Measurements from ENCODE around the gene HSPB8. TPM values are rescaled to one million over a fixed set of nuclear protein-coding genes. Genes with fewer than 3 reads are reported as not detected.

Gene HSPB8
- total RNA-seq, 1 experiment from 2014 or later: 6.7 TPM

GRCh38 chr12:119206348-119207062 lies 27.8 kb downstream of the HSPB8 start:
- DNase-seq (ENCODE audit: low spot score) (no peak), ATAC-seq (peak; percentile 28)
- Mint-ChIP-seq H3K36me3 (no peaks in the 10 kb centered on the region), H3K9me3 (no peaks in the 10 kb centered on the region), H3K27ac (no peak overlapping the region), H3K4me3 (no peak overlapping the region), H3K27me3 (ENCODE audit: low read depth) (no peaks in the 10 kb centered on the region), H3K4me1 (peaks cover 65% of the 10 kb centered on the region)
- ChIA-PET POLR2A (no interaction called here), CTCF (interaction anchor here (0.8 to 2.8 kb wide), 6 partner anchors 29 to 206 kb away, joined by 3 to 7 read pairs (median 4); no protein-coding TSS in a partner anchor)
- TF ChIP-seq GRHL2 (CRISPR knock-in tag; IDR thresholded peaks at IDR 0.05; ENCODE audit: insufficient replicate concordance, severe bottlenecking) (no peak), NFYB (CRISPR knock-in tag; conservative IDR thresholded peaks at IDR 0.05; ENCODE audit: low read depth) (no peak)

GRCh38 chr12:119207063-119207560 lies 28.4 kb downstream of the HSPB8 start:
- ATAC-seq (no peak), DNase-seq (ENCODE audit: low spot score) (no peak)
- POLR2A ChIA-PET: no interaction called here
- no peak overlapping the region for H3K27ac Mint-ChIP-seq
- no peaks in the 10 kb centered on the region for H3K36me3 Mint-ChIP-seq
- CTCF ChIA-PET: interaction anchor here (0.8 to 2.8 kb wide), 7 partner anchors 28 to 206 kb away, joined by 3 to 7 read pairs (median 5); no protein-coding TSS in a partner anchor
- H3K9me3 Mint-ChIP-seq: no peaks in the 10 kb centered on the region
- no peak overlapping the region for H3K4me3 Mint-ChIP-seq
- H3K4me1 Mint-ChIP-seq: peaks cover 59% of the 10 kb centered on the region
- TF ChIP-seq TEAD4 (CRISPR knock-in tag; IDR thresholded peaks at IDR 0.05) (no peak), ZNF232 (CRISPR knock-in tag; IDR thresholded peaks at IDR 0.05) (no peak), SMAD4 (CRISPR knock-in tag; IDR thresholded peaks at IDR 0.05) (no peak), ZNF138 (CRISPR knock-in tag; conservative IDR thresholded peaks at IDR 0.05) (no peak)
- no peaks in the 10 kb centered on the region for H3K27me3 Mint-ChIP-seq (ENCODE audit: low read depth)

GRCh38 chr12:119208626-119209061 lies 29.9 kb downstream of the HSPB8 start:
- ChIA-PET CTCF (interaction anchor here (1.2 to 2.8 kb wide), 3 partner anchors 28 to 188 kb away, joined by 3 to 7 read pairs (median 6); no protein-coding TSS in a partner anchor), POLR2A (interaction anchor here (0.8 kb wide), 1 partner anchor 9 kb away, joined by 3 read pairs; no protein-coding TSS in a partner anchor)
- Mint-ChIP-seq H3K9me3 (no peaks in the 10 kb centered on the region), H3K27ac (no peak overlapping the region), H3K36me3 (no peaks in the 10 kb centered on the region), H3K4me3 (no peak overlapping the region), H3K27me3 (ENCODE audit: low read depth) (no peaks in the 10 kb centered on the region), H3K4me1 (peaks cover 47% of the 10 kb centered on the region)
- TF ChIP-seq PREB (CRISPR knock-in tag; IDR thresholded peaks at IDR 0.05; ENCODE audit: borderline replicate concordance): no peak
- TF ChIP-seq ZMAT4 (CRISPR knock-in tag; IDR thresholded peaks at IDR 0.05): no peak
- no peak for TF ChIP-seq GTF2I (CRISPR knock-in tag; conservative IDR thresholded peaks at IDR 0.05)
- no peak for TF ChIP-seq ZBTB43 (CRISPR knock-in tag; IDR thresholded peaks at IDR 0.05)
- TF ChIP-seq GABPB1 (CRISPR knock-in tag; IDR thresholded peaks at IDR 0.05): no peak
- no peak for TF ChIP-seq TEAD4 (CRISPR knock-in tag; IDR thresholded peaks at IDR 0.05)
- TF ChIP-seq ZNF671 (CRISPR knock-in tag; IDR thresholded peaks at IDR 0.05): no peak
- no peak for TF ChIP-seq GRHL2 (CRISPR knock-in tag; IDR thresholded peaks at IDR 0.05; ENCODE audit: insufficient replicate concordance, severe bottlenecking)
- peak; percentile 66 for ATAC-seq
- peak; percentile 31 for DNase-seq (ENCODE audit: low spot score)

- no peak for ATAC-seq
- CTCF ChIA-PET: interaction anchor here (0.5 to 1.5 kb wide), 2 partner anchors 56 to 172 kb away, joined by 3 read pairs; no protein-coding TSS in a partner anchor
- no peak for TF ChIP-seq ZNF416 (CRISPR knock-in tag; IDR thresholded peaks at IDR 0.05)
- no peak for TF ChIP-seq E2F4 (CRISPR knock-in tag; IDR thresholded peaks at IDR 0.05; ENCODE audit: borderline replicate concordance, low read depth)
- TF ChIP-seq PRRX2 (CRISPR knock-in tag; IDR thresholded peaks at IDR 0.05): no peak
- TF ChIP-seq IRF1 (CRISPR knock-in tag; IDR thresholded peaks at IDR 0.05): no peak
- TF ChIP-seq JAZF1 (CRISPR knock-in tag; IDR thresholded peaks at IDR 0.05): no peak
- TF ChIP-seq ZNF121 (CRISPR knock-in tag; IDR thresholded peaks at IDR 0.05): no peak
- no peak for TF ChIP-seq TEAD4 (CRISPR knock-in tag; IDR thresholded peaks at IDR 0.05)
- TF ChIP-seq JUN (CRISPR knock-in tag; IDR thresholded peaks at IDR 0.05): no peak
- TF ChIP-seq NFYB (CRISPR knock-in tag; conservative IDR thresholded peaks at IDR 0.05; ENCODE audit: low read depth): no peak
- TF ChIP-seq FOXJ3 (CRISPR knock-in tag; IDR thresholded peaks at IDR 0.05; ENCODE audit: borderline replicate concordance): no peak
- no peak for TF ChIP-seq ATF2 (CRISPR knock-in tag; IDR thresholded peaks at IDR 0.05; ENCODE audit: borderline replicate concordance, low read depth)
- TF ChIP-seq ZNF671 (CRISPR knock-in tag; IDR thresholded peaks at IDR 0.05): no peak
- no peak for TF ChIP-seq ZBTB21 (CRISPR knock-in tag; IDR thresholded peaks at IDR 0.05; ENCODE audit: borderline replicate concordance)
- Mint-ChIP-seq H3K27me3 (ENCODE audit: low read depth) (no peaks in the 10 kb centered on the region), H3K36me3 (no peaks in the 10 kb centered on the region), H3K4me3 (no peak overlapping the region), H3K9me3 (no peaks in the 10 kb centered on the region), H3K4me1 (peaks cover 22% of the 10 kb centered on the region), H3K27ac (no peak overlapping the region)
- no peak for DNase-seq (ENCODE audit: low spot score)
- POLR2A ChIA-PET: no interaction called here
Observed at GRCh38 chr12:119211884-119212283, 33.2 kb downstream of the HSPB8 start.

Measured in WTC11 (cell line).